Peyer's patch (tissue), 4 donors: ENCODE results near the gene SPATA20. TPM values are rescaled to one million over a fixed set of nuclear protein-coding genes. Genes with fewer than 3 reads are reported as not detected.

Experiments used
- DNase-seq, 3 donors: peaks; one replicate each; pipeline ENCODE4 v3.0.0-alpha.2; 2017 to 2019
- H3K27ac ChIP-seq, 4 donors: fragments of 200-600 bp; sonication (generic); one replicate each; pipeline ENCODE4 v1.5.1; 2016 to 2019
- H3K27me3 ChIP-seq, 2 donors: fragments of 200-600 bp; sonication (generic); one replicate each; pipeline ENCODE4 v1.5.1; 2019
- H3K36me3 ChIP-seq, 3 donors: fragments of 200-600 bp; sonication (generic); one replicate each; pipeline ENCODE4 v1.5.1; 2016 to 2019
- H3K4me1 ChIP-seq, 4 donors: fragments of 200-600 bp; sonication (generic); one replicate each; pipeline ENCODE4 v1.5.1; 2016 to 2019
- H3K4me3 ChIP-seq, 4 donors: fragments of 200-600 bp; sonication (generic); 1 replicate in 3 of 4; 2 replicates in 1 of 4; pipeline ENCODE4 v1.5.1; 2016 to 2019; ENCODE audit warnings: mild to moderate bottlenecking in 1 of 4
- H3K9me3 ChIP-seq, 4 donors: fragments of 200-600 bp; sonication (generic); one replicate each; pipeline ENCODE4 v1.5.1; 2016 to 2019; ENCODE audit warnings: mild to moderate bottlenecking in 1 of 4
- CTCF ChIP-seq, 6 experiments: fragments of 450-650 bp in 4 of 6; fragments of 200-600 bp in 2 of 6; sonication (generic) in 1 of 6; IDR thresholded peaks; one replicate each; pipeline ENCODE4 v1.5.1; 2017 to 2019; ENCODE audit warnings: antibody characterized with exemption in 6 of 6, mild to moderate bottlenecking in 3 of 6, moderate library complexity in 1 of 6
- POLR2A ChIP-seq, 2 donors: fragments of 450-650 bp; IDR thresholded peaks; one replicate each; pipeline ENCODE4 v1.5.1; 2017; ENCODE audit warnings: antibody characterized with exemption in 2 of 2, mild to moderate bottlenecking in 2 of 2, moderate library complexity in 2 of 2
- total RNA-seq, 4 donors: library from RNA; depleted of rRNA; stranded (reverse); fragments of >200 nt; gene quantifications; one replicate each; pipeline ENCODE4 v1.1.0, GENCODE V29; 2016

Gene SPATA20
- total RNA-seq, 4 donors from 2014 or later = 75.1 to 125 (median 110) TPM

- Histone ChIP-seq H3K4me3 (no peak overlapping the region), H3K9me3 (no peaks in the 10 kb centered on the region), H3K36me3 (no peaks in the 10 kb centered on the region), H3K27me3 (no peaks in the 10 kb centered on the region), H3K27ac (no peak overlapping the region), H3K4me1 (no peaks in the 10 kb centered on the region)
- TF ChIP-seq CTCF (IDR thresholded peaks at IDR 0.05) (no peak), POLR2A (IDR thresholded peaks at IDR 0.05) (no peak)
- no peak for DNase-seq
These were observed 26.5 kb upstream of the SPATA20 start for GRCh38 chr17:50520483-50520882.

- no peak for DNase-seq
- H3K4me3 ChIP-seq = no peak overlapping the region
- H3K9me3 ChIP-seq = no peaks in the 10 kb centered on the region
- H3K27me3 ChIP-seq = no peaks in the 10 kb centered on the region
- no peaks in the 10 kb centered on the region for H3K36me3 ChIP-seq
- TF ChIP-seq CTCF (IDR thresholded peaks at IDR 0.05) = no peak
- TF ChIP-seq POLR2A (IDR thresholded peaks at IDR 0.05) = no peak
- H3K27ac ChIP-seq = no peak overlapping the region
- no peaks in the 10 kb centered on the region for H3K4me1 ChIP-seq
These were observed 25.5 kb upstream of the SPATA20 start for GRCh38 chr17:50521514-50521913.

GRCh38 chr17:50522766-50523165 lies 24.2 kb upstream of the SPATA20 start:
- H3K9me3 ChIP-seq = no peaks in the 10 kb centered on the region
- TF ChIP-seq CTCF (IDR thresholded peaks at IDR 0.05) (no peak), POLR2A (IDR thresholded peaks at IDR 0.05) (no peak)
- H3K27ac ChIP-seq = no peak overlapping the region
- H3K4me3 ChIP-seq = no peak overlapping the region
- no peaks in the 10 kb centered on the region for H3K4me1 ChIP-seq
- H3K36me3 ChIP-seq = no peaks in the 10 kb centered on the region
- no peaks in the 10 kb centered on the region for H3K27me3 ChIP-seq
- no peak for DNase-seq

- Histone ChIP-seq H3K4me1 (no peaks in the 10 kb centered on the region), H3K4me3 (no peak overlapping the region), H3K9me3 (no peaks in the 10 kb centered on the region), H3K27me3 (no peaks in the 10 kb centered on the region), H3K36me3 (no peaks in the 10 kb centered on the region), H3K27ac (no peak overlapping the region)
- TF ChIP-seq CTCF (IDR thresholded peaks at IDR 0.05) (no peak), POLR2A (IDR thresholded peaks at IDR 0.05) (no peak)
- no peak for DNase-seq
These were observed 23.8 kb upstream of the SPATA20 start for GRCh38 chr17:50523208-50523607.

- H3K9me3 ChIP-seq = no peaks in the 10 kb centered on the region
- TF ChIP-seq CTCF (IDR thresholded peaks at IDR 0.05) (no peak), POLR2A (IDR thresholded peaks at IDR 0.05) (no peak)
These were observed 22.1 kb upstream of the SPATA20 start for GRCh38 chr17:50524838-50525237.

GRCh38 chr17:50527155-50527762 lies 19.7 kb upstream of the SPATA20 start:
- TF ChIP-seq CTCF (IDR thresholded peaks at IDR 0.05) = no peak
- TF ChIP-seq POLR2A (IDR thresholded peaks at IDR 0.05) = no peak

More at GRCh38 chr17:50524838-50525237, 22.1 kb upstream of the SPATA20 start:
- no peak for DNase-seq
- no peak overlapping the region for H3K4me3 ChIP-seq
- H3K4me1 ChIP-seq = no peaks in the 10 kb centered on the region
- no peaks in the 10 kb centered on the region for H3K36me3 ChIP-seq
- no peaks in the 10 kb centered on the region for H3K27me3 ChIP-seq
- no peak overlapping the region for H3K27ac ChIP-seq

More at GRCh38 chr17:50527155-50527762, 19.7 kb upstream of the SPATA20 start:
- no peak for DNase-seq
- peaks cover 0 to 2% of the 10 kb centered on the region in 2 donors for H3K27me3 ChIP-seq
- no peak overlapping the region for H3K4me3 ChIP-seq
- H3K36me3 ChIP-seq = no peaks in the 10 kb centered on the region
- H3K27ac ChIP-seq = no peak overlapping the region
- H3K9me3 ChIP-seq = no peaks in the 10 kb centered on the region
- peaks cover 0 to 7% (median 0%) of the 10 kb centered on the region in 4 donors for H3K4me1 ChIP-seq
